Breast epithelium (tissue), 3 donors: ENCODE data around the gene BTBD8.

Source experiments
- CTCF ChIP-seq, 3 donors: fragments of 450-650 bp; IDR thresholded peaks; one replicate each; pipeline ENCODE4 v1.5.1; 2016 to 2017; ENCODE audit warnings: antibody characterized with exemption in 3 of 3, mild to moderate bottlenecking in 3 of 3, moderate library complexity in 3 of 3
- POLR2A ChIP-seq: fragments of 450-650 bp; IDR thresholded peaks from one replicate; pipeline ENCODE4 v1.6.1; 2016; ENCODE audit warnings: antibody characterized with exemption, mild to moderate bottlenecking, moderate library complexity
- POLR2AphosphoS5 ChIP-seq, 3 donors: sonication (generic); formaldehyde crosslinking; IDR thresholded peaks; one replicate each; pipeline ENCODE4 v1.6.1; 2017; ENCODE audit warnings: antibody characterized with exemption in 3 of 3

GRCh38 chr1:92201973-92202372 lies 121.8 kb downstream of the BTBD8 start:
- no peak for TF ChIP-seq POLR2AphosphoS5 (IDR thresholded peaks at IDR 0.05)
- no peak for TF ChIP-seq CTCF (IDR thresholded peaks at IDR 0.05)
- no peak for TF ChIP-seq POLR2A
